Fibroblast of lung (primary cell): Measurements from ENCODE around the gene SRRM1. TPM values are rescaled to one million over a fixed set of nuclear protein-coding genes. Genes with fewer than 3 reads are reported as not detected.

Experiments
- DNase-seq, 2 donors: peaks; one replicate each; pipeline versions ENCODE4 v3.0.0 to v3.0.0-alpha.2; 2010; ENCODE audit warnings: low read depth in 2 of 2
- H2AFZ ChIP-seq: 2 replicates; pipeline ENCODE4 v1.5.1; 2012; ENCODE audit warnings: low read length, control low read depth, inconsistent platforms
- H3K27ac ChIP-seq: 2 replicates; pipeline ENCODE4 v1.5.1; 2011; ENCODE audit warnings: low read length, control low read depth; ENCODE audit not compliant: insufficient read depth
- H3K27me3 ChIP-seq: 2 replicates; pipeline ENCODE4 v1.5.1; 2011; ENCODE audit warnings: mild to moderate bottlenecking, low read length; ENCODE audit not compliant: control insufficient read depth, insufficient read depth
- H3K36me3 ChIP-seq: 2 replicates; pipeline ENCODE4 v1.5.1; 2011; ENCODE audit warnings: low read length; ENCODE audit not compliant: control insufficient read depth, insufficient read depth
- H3K4me1 ChIP-seq: 2 replicates; pipeline ENCODE4 v1.5.1; 2011; ENCODE audit warnings: low read length; ENCODE audit not compliant: control insufficient read depth, insufficient read depth; ENCODE audit errors: extremely low read depth
- H3K4me2 ChIP-seq: 2 replicates; pipeline ENCODE4 v1.5.1; 2011; ENCODE audit warnings: low read length, control low read depth; ENCODE audit not compliant: insufficient read depth; ENCODE audit errors: extremely low read depth
- H3K4me3 ChIP-seq, 4 experiments: fragments of 200-600 bp in 1 of 4; sonication (generic) in 1 of 4; replicated peaks in 1 of 4; 2 replicates each; pipeline ENCODE4 v1.5.1; 2011 to 2016; ENCODE audit warnings: low read length in 4 of 4, low read depth in 3 of 4, mild to moderate bottlenecking in 3 of 4, control low read depth in 2 of 4, inconsistent platforms in 1 of 4, mixed read lengths in 1 of 4; ENCODE audit not compliant: insufficient read depth in 1 of 4; ENCODE audit errors: control extremely low read depth in 1 of 4
- H3K79me2 ChIP-seq: 2 replicates; pipeline ENCODE4 v1.5.1; 2012; ENCODE audit warnings: mild to moderate bottlenecking, low read length, inconsistent platforms; ENCODE audit not compliant: control insufficient read depth, insufficient read depth
- H3K9ac ChIP-seq: 2 replicates; pipeline ENCODE4 v1.5.1; 2011; ENCODE audit warnings: mild to moderate bottlenecking, low read length, control low read depth; ENCODE audit not compliant: insufficient read depth
- H3K9me3 ChIP-seq: 2 replicates; pipeline ENCODE4 v1.5.1; 2012; ENCODE audit warnings: low read depth, low read length; ENCODE audit not compliant: control insufficient read depth, insufficient read depth
- H4K20me1 ChIP-seq: 2 replicates; pipeline ENCODE4 v1.5.1; 2011; ENCODE audit warnings: low read length; ENCODE audit not compliant: control insufficient read depth, insufficient read depth; ENCODE audit errors: extremely low read depth
- EZH2 ChIP-seq: IDR thresholded peaks from 2 replicates; pipeline ENCODE4 v1.5.1; 2012; ENCODE audit warnings: low read length, control low read depth, mild to moderate bottlenecking; ENCODE audit errors: missing control alignments
- polyA plus RNA-seq, 2 donors: library from polyadenylated mRNA; depleted of rRNA in 1 of 2; stranded (reverse) in 1 of 2; unstranded in 1 of 2; fragments of >200 nt; gene quantifications; 2 replicates each; pipeline ENCODE4 v1.2.1, GENCODE V29; 2011 to 2012; ENCODE audit warnings: missing spikeins in 1 of 2
- total RNA-seq: library from RNA; depleted of rRNA; stranded (reverse); fragments of >200 nt; gene quantifications from 2 replicates; pipeline ENCODE4 v1.2.1, GENCODE V29; 2014
- TF ChIP-seq, protein P1 (sequence below), 2 donors: IDR thresholded peaks in 1 of 2; conservative IDR thresholded peaks in 1 of 2; 1 replicate in 1 of 2; 2 replicates in 1 of 2; pipeline ENCODE4 v1.5.1; 2011 to 2012; ENCODE audit warnings: low read length in 2 of 2, control low read depth in 1 of 2, inconsistent platforms in 1 of 2, low read depth in 1 of 2, mild to moderate bottlenecking in 1 of 2

The SRRM1 gene
- total and polyA plus RNA-seq, 2 donors (not counting 1 experiment from before 2014, with no cell fraction given): 30.7 to 55.8 TPM

DNA sequence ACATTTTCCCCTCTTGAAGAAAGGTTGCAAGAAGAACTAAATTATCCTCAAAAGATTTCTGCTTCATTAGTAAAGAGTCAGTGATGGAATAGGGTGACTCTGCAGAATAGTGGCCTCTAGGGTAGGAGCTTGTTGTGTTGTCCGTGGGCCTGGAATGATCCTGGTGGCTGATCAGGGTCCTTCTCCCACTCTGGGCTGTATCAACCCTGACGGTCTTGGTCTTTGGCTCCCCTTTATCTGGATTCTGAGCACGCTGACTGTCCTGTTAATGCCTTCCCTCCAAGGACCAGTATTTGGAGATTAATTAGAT, 36.9 kb upstream of the SRRM1 start:
- DNase-seq: no peak
- Histone ChIP-seq H3K79me2 (no peaks in the 10 kb centered on the region), H3K9me3 (no peaks in the 10 kb centered on the region), H3K9ac (no peak overlapping the region), H3K27me3 (peaks cover 14% of the 10 kb centered on the region), H3K4me1 (no peaks in the 10 kb centered on the region), H3K27ac (no peak overlapping the region), H3K4me3 (no peak overlapping the region), H3K4me2 (no peak overlapping the region), H4K20me1 (no peaks in the 10 kb centered on the region), H2AFZ (no peak overlapping the region), H3K36me3 (no peaks in the 10 kb centered on the region)
- no peak for TF ChIP-seq EZH2
- TF ChIP-seq, protein P1, sequence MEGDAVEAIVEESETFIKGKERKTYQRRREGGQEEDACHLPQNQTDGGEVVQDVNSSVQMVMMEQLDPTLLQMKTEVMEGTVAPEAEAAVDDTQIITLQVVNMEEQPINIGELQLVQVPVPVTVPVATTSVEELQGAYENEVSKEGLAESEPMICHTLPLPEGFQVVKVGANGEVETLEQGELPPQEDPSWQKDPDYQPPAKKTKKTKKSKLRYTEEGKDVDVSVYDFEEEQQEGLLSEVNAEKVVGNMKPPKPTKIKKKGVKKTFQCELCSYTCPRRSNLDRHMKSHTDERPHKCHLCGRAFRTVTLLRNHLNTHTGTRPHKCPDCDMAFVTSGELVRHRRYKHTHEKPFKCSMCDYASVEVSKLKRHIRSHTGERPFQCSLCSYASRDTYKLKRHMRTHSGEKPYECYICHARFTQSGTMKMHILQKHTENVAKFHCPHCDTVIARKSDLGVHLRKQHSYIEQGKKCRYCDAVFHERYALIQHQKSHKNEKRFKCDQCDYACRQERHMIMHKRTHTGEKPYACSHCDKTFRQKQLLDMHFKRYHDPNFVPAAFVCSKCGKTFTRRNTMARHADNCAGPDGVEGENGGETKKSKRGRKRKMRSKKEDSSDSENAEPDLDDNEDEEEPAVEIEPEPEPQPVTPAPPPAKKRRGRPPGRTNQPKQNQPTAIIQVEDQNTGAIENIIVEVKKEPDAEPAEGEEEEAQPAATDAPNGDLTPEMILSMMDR (conservative IDR thresholded peaks at IDR 0.05 in 1 of 2, IDR thresholded peaks at IDR 0.05 in 1 of 2; ENCODE audit: low read depth in 1 of 2, low read length in 2 of 2): no peak

DNA sequence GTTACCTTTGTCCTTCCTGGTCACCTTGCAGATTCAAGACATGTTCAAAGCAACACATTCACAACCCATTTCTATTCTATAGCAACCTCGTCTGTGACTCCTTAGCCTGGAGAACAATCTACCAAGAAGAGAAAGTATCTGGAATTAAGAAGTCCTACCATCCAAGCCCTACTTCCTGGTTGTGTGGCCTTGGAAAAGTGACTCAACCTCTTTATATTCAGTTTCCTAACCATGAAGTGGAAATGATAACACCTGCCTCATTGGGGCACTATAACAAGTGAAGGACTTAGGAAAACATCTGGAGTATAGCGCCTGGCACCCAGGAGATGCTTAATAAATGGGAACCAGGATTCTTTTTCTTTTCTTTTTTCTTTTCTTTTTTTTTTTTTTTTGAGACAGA, 36.5 kb upstream of the SRRM1 start:
- H3K9ac ChIP-seq: no peak overlapping the region
- no peak overlapping the region for H3K4me2 ChIP-seq
- H3K36me3 ChIP-seq: no peaks in the 10 kb centered on the region
- no peaks in the 10 kb centered on the region for H3K9me3 ChIP-seq
- no peaks in the 10 kb centered on the region for H4K20me1 ChIP-seq
- no peaks in the 10 kb centered on the region for H3K79me2 ChIP-seq
- H3K4me3 ChIP-seq: no peak overlapping the region
- TF ChIP-seq EZH2: no peak
- TF ChIP-seq, protein P1 (conservative IDR thresholded peaks at IDR 0.05 in 1 of 2, IDR thresholded peaks at IDR 0.05 in 1 of 2; ENCODE audit: low read depth in 1 of 2, low read length in 2 of 2): no peak
- no peak overlapping the region for H3K27ac ChIP-seq
- H3K4me1 ChIP-seq: no peaks in the 10 kb centered on the region
- H2AFZ ChIP-seq: no peak overlapping the region
- DNase-seq: no peak
- peaks cover 14% of the 10 kb centered on the region for H3K27me3 ChIP-seq

DNA sequence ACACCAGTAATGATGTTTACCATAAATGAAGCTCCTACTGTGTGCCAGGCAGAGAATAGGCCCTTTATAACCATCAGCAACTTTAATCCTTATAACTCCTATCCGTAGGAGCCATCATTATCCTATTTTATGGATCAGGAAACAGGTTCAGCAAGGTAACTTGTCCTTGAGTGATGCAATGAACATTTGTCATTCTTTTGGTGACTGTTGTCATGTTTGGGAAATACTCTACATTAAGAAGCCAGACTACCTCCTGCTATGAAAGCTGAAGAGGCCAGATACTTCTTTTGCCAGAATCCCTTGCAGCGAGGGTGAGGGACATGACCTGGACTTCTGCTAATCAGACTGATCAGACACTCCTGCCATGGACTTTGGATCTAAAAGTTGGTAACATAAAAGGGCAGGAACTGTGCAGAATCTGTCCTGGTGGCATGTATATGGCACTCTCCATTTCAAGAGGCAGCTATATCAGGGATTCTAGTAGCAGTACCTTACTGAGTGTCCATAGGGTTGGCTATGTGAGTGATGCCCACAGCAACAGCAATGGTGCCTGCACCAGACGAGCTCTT, 33.1 kb upstream of the SRRM1 start:
- Histone ChIP-seq H3K4me3 (no peak overlapping the region), H4K20me1 (no peaks in the 10 kb centered on the region), H3K36me3 (no peaks in the 10 kb centered on the region), H3K79me2 (no peaks in the 10 kb centered on the region), H2AFZ (no peak overlapping the region), H3K9me3 (no peaks in the 10 kb centered on the region), H3K4me2 (no peak overlapping the region), H3K27ac (no peak overlapping the region), H3K27me3 (peaks cover 16% of the 10 kb centered on the region), H3K9ac (no peak overlapping the region), H3K4me1 (no peaks in the 10 kb centered on the region)
- TF ChIP-seq, protein P1 (conservative IDR thresholded peaks at IDR 0.05 in 1 of 2, IDR thresholded peaks at IDR 0.05 in 1 of 2; ENCODE audit: low read depth in 1 of 2, low read length in 2 of 2): no peak
- TF ChIP-seq EZH2: no peak
- no peak for DNase-seq
